Stimulated activated CD8-positive, alpha-beta memory T cell treated with anti-CD3 and anti-CD28 coated beads, Interleukin-15, amount 100 ng/mL, for 48 hours (primary cell): ENCODE data around the gene C1QTNF8.

ENCODE experiments used
- DNase-seq, 2 donors: peaks; one replicate each; pipeline ENCODE4 v3.0.0-alpha.2; 2020; ENCODE audit warnings: low read depth in 2 of 2

The C1QTNF8 gene

DNA sequence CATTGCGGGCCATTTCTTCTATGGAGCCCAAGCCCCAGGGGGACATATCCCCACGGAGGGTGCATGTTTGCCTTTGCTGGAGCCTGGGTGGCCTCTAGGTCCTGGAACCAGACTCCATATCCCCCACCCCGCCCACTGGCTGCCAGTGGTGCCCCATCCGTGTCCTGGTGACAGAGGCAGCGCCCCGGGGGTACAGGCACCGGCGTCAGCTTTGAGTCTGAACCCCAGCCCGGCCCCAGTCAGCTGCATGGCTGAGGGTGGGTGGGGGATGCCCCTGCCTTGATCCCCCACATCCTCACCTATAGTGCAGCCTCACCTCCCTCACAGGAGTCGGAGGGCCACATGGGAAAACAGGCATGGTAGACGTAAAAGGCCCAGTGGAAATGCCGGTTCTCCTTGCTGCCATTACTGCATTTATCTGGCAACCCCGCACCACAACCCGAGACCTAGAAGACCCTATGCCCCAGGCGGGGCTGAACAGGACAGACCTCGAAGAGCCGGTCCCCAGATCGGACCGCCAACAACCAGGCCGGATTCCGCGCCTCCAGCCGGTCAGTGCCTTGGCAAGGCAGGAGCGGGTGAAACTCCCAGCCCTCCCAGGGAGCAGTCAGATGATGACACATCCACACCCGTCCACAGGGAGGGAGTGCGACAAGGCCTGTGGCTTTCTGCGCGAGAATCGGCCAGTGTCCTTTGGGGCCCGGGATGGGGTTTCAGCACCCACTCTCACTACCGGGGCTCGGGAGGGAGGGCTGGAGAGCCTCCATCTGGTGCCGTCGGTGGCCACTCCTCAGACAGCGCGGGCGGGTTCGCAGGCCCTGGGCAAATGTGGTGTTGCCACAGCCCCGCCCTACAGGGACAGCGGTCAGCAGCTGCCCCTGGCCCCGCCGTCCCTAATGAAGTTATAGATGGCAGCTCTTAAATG, 35.4 kb downstream of the C1QTNF8 start:
- DNase-seq = no peak

DNA sequence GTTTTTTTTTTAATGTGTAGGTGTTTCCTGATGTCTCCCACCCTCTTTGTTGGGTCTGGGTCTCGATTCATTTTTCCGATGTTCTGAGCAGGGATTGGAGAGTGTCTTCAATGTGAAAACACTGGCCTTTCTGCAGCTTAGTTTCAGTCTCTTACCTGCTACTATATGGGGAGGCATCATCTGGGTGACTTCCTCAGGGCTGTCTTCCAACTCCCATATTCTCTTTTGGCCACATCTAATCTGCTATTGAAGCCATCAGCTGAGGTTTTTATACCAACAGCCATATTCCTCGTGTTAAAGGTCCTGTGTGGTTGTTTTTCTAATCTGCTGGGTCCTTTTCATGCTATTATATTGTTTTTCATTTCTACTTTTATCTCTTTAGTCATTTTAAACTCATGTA, 36.7 kb downstream of the C1QTNF8 start:
- DNase-seq = no peak

DNA sequence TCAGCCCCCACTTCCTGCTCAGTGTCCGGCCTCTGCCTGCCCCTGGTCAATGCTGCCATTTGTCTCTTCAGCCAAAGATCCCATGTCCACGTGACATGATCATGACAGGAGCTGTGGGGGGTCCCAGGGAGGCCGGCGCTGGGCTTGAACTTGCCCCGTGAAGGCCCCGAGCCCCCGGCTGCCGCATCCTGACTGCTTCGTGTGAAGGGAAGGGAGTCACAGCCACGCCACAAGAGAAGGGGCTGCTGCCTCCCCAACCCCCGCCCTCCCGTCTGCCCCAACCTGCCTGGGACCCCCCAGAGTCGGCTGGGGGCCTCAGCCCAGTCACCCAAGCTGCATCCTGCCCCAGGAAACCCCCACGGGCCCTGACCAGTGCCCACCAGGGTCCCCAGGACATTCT, 37.8 kb downstream of the C1QTNF8 start:
- DNase-seq = no peak

DNA sequence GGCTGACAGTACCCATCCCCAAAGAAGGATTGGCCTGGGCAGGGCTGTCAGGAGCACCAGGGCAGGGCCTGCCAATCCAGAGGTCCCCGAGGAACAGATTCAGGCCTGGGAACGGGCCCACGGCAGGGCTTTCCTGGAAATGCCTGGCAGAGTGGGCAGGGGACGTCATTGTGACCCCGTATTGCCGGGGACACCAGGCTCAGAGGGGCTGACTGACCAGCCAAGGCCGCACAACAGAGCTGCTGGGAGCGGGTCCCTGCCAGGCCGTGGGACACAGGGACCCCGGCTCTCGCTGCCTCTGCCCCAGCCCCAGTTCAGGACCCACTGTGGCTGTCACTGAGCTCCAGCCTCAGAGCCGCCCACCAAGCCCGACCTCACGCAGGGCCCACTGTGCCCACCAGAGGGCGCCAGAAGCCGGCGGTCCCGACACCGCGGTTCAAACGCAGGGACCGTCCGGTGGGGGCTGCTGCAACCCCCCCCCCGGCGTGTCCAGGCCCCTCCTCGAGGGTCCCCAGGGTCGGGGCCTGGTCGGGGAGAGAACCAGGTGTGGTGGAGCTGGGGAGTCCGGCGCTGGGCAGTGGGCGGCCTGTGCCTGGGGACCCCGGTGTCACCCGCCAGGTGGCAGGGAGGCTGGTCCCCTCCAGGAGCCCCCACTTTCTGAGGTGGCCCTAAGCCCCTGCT, 38.7 kb downstream of the C1QTNF8 start:
- DNase-seq = peak; percentile 32 to 39

DNA sequence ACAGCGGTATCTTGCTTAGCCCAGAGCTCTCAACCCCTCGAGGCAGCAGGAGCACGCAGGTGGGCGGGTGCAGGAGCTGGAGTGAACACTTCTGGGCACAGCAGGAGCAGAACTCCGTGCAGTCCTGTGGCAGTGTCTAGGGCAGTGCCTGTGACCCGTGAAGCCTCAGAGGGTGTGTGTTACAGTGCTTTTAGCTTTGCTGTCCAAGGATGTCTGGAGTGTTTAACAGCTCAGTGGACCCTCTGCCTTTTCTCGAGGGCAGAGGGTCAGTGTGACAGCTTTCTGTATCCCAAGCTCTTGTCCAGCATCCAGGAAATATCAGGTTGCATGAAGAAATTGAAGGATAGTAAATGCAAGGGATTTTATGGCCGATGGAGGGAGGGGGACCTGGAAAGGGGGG, 39.8 kb downstream of the C1QTNF8 start:
- DNase-seq = no peak

DNA sequence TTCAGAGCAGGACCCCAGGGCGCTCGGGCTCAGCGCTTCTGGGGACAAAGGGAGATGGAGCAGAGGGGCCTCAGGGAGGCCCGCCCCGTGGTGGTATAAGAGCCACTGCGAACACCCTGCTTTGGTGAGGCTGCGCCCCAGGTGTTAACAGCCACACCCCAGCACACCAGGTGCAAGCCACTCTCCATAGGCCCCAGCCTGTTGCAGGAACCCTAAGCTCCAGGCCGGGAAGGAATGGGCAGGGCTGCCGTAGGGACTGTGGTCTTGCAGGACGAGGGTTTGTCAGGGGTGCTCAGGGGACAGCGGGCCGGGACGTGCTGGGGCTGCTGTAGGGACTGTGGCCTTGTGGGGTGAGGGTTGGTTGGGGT, 40.5 kb downstream of the C1QTNF8 start:
- no peak for DNase-seq

DNA sequence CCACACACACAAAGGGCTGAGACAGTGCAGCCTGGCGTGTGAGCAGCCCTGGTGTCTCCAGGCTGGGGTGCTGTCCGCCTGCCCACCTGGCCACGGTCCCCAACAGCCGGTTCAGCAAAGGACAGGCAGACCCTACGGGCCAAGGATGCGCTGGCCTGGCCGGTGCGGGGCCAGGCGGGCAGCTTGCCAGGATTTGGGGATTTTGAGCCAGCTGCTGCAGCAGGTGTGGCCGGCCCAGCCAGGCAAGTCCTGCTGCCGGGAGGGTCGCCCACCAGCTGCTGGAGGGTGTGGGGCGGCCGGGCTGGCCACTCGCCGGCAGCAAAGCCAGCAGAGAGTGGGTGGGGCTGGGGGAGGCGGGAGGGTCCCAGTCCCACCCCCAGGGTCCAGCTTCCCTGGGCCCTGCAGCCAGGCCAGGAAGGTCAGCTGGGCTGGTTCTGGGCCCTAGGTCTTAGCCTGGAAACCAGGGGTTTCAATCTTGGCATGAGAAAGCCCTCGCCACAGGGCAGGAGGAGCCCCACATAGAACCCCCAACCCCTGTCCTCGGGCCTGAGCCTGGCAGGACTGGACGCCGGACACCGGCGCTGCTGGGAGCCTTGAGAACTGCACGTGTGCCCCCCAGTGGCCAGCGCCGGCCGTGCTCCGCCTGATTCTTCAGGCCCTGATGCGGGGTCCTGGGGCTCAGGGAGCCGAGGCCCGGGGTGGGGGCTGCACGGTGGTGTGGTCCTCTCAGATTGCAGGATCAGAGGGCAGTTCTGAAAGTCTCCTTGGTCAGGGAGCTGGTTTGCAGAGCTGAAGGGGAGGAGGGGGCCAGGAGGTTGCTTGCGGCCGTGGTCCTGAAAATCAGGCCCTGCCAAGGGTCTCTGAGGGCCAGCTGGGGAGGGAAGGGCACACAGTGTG, 41.1 kb downstream of the C1QTNF8 start:
- DNase-seq = no peak

DNA sequence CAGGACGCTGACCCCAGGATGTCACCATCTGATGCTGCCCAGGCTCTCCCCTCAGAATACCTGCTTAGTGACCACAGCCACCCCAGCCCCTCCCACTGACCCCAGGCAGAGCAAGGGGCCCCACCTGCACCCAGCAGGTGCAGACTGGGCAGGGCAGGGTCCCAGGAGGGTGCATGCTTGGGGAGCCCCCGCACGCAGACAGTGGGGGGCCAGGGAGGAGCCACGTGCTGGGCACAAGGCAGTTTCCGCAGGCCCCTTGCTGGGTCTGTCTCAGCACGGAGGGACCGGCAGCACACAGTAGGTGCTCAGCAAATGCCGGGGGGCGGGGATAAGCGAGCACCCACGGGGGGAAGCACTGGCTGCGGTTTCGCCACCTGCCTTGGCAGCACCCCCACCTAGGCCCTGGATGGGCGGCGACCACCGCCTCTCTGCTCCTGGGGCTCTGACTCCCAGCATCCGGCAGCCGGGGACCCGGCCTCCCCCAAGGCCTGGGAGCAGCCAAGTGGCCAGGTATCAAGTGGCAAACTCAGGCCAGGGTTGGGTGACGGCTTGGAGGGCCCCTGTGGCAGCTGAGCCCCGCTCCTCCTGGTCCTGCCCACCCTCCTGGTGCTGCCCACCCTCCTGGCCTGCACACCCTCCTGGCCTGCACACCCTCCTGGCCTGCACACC, 42.2 kb downstream of the C1QTNF8 start:
- no peak for DNase-seq

DNA sequence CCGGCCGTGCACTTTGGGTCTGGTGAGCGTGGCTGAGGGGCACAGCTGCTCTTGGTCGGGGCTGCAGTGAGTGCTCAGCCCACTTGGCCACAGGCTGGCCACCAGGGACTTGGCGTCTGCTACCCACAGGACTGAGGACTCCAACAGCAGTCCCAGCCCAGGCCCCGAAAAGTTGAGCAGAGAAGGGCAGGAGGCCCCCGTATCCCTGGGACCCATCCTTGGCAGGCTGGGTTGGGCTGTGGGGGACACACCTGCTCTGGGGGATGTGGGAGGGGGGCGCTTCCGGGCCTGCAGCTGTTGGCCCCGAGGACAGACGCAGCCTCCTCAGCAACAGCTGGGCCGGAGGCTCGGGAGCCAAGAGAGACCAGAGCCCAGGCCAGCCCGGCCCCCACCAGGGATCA, 42.9 kb downstream of the C1QTNF8 start:
- no peak for DNase-seq

DNA sequence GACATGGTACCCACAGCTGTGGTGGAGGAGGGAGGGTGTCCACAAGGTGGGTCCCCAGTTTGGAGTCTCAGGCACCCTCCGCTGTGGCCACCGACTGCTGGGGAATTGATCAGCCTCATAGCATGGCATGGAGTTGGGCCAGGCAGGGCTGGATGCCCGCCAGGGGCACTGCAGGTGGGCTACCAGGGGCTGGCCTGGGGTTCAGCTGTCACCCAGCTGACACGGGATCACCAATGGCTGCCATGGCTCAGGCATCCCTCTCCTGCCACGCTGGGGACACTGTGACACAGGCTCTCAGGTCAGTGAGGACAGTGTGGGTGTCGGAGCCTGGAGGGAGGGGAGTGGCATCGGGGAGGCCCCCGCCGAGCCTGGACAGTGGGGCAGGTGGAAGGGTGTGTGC, 43.3 kb downstream of the C1QTNF8 start:
- no peak for DNase-seq

DNA sequence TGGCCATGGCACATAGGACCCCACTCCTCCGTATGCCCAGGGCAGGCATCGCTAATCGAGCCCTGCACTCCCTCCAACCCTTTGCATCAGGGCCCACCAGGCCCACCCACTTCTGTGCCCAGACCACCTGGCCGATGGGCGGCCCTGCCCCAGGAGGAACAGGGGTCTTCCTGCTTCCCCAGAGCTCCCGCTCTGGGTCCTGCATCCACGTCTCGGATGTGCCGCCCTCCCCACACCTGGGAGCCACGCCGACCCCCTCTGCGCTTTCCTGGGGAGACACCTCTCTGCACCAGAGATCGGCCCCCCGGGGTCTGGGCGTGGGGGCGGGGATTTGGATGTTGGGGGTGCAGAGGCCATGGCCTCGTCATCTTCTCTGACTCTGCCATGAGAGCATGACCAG, 44.6 kb downstream of the C1QTNF8 start:
- DNase-seq = no peak

DNA sequence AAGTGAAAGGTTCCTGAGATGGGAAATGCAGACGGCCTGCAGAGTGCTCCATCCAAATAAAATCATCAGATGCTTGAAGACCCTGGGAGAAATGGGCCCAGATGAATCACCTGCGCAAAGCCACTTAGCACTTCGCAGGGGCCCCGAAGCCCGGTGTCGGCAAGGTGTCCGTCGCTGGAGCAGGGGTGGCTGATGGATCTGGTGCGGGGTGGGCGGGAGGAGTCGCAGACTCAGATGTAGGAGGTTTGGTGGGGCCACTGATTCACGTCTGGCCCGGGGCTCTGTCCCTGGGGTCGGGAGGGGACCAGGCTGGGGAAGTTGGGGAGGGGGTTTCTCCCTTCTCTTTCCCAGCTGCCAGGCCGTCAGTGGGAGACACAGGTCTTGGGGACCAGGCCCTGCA, 45.1 kb downstream of the C1QTNF8 start:
- DNase-seq = no peak

DNA sequence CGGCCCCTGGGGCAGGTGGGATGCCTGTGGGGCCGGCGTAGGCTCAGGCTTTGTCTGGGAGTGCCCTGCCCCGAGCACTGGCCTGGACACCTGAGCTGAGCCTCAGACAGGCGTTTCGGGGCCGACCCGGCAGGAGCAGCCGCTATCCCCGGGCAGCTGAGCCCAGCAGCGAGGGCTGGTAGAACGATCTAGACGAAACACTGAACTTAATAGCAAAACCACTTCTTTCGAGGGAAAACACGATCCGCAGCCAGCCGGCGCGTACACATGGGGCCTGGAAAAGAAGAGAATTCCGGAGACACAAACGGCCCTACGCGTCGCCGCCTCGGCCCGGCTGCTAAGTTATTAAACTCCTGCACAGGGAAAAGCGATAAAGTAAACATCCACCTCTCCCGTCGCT, 45.5 kb downstream of the C1QTNF8 start:
- no peak for DNase-seq

DNA sequence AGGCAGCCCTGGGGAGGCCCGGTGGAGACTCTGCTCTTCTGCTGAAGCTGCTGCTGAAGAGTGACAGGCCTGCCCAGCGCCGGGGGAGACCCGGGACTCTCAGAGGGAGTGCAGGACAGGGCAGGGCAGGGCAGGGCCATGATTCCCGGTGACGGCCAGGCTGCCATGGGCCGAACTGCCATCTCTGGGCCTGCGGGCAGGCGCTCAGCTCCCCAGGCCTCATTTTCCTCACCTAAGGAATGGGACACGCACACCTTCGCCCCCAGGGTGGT, 46.1 kb downstream of the C1QTNF8 start:
- no peak for DNase-seq

DNA sequence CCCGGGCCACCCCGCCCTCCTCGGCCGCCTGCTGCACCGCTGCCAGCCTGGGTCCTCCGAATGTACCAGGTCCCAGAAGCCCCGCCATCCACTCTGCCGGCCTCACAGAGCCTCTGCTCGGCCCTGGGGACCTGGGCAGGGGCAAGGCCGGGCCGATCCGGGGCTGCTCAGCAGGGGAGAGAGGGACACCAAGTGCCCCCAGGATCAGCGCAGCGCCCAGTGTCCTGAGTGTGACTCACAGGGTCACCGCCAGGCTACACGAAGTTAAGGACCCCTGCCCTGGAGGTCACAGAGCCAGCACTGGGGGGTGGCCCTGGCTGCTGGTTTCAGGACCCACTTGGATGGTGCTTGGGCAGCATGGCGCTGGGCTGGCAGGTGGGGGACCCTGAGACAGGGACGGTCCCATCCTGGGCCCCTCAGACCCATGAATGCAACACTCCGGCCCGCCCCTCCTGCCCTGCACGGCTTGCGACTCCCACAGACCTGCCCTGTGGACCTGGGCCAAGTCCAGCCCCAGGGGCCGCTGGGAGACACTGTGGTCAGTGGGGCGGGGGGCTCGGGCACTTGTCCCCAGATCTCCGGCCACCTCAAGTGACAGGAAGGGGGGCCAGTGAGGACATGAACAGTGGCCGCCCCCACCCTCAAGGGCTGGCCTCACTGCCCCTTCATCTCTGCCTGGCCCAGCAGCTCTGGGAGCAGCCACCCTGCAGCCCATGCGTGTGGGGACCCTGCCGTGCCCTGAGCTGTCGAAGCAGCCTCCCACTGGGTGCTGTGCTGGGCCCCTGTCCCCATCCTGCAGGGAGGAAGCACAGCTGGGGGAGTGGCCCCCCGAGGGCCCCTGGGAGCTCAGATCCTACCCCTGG, 46.7 kb downstream of the C1QTNF8 start:
- no peak for DNase-seq

DNA sequence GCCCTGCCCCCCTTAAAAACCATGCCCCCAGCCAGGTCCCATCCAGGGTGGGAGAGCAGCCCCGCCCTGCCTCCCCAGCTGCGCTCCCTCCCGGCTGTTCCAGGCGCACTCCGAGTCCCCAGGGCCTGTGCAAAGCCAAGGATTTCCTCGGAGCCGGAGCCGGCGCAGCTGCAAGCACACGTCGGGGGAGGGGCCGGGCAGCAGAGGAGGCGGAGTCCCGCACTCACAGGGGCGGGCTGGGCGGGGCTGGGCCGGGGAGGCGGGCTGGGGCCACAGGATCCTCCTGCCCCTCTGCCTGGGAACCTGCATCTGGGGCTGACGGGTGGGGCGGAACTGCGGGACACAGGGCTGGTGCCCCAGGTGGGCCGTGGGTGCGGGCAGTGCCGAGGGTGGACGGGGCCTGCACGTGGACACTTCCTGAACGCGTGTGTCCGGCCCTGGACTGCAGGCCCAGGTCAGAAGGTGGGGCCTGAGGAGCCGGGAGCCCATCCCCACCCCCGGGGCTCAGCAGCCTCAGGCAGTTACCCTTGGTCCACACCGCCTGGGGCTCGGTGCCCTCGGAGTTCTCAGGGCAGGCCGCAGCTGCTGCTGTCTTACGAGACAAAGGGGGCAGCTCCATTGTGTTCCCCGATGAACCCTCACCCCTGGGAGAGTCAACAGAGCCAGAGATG, 47.5 kb downstream of the C1QTNF8 start:
- DNase-seq = no peak

DNA sequence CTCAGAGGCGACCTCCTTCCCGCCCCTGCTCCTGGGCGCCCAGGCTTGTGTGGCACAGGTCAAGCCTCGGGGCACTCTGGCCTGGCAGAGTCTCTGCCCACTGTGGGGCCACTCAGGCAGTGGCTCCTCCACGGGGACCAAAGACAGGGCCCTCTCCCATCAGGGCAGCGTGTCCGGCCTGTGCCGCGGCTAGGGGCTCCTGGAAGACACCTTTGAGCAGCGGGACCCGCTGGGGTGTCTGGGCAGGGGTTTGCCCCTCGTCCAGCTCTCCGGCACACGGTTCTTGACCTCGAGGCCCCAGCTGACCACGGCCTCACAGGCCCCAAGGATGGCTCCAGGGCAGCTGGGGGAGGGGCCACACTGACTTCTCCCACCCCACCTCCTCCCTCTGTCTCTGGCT, 48.2 kb downstream of the C1QTNF8 start:
- no peak for DNase-seq

DNA sequence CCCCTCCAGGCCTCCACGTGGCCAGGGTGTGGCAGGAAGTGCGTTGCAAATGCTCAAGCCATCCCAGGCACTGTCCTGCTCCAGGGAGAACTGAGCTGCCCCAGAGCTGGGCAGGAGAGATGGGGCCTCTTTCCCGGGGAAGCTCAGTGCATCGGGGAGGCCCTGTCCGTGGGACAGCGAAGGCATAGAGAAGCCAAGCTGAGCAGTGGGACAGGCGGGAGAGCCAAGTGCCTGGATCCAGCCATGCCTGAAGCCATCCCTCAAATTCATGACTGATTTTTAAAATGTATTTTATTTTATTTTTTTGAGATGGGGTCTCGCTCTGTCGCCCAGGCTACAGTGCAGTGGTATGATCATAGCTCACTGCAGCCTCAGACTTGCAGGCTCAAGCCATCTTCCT, 48.9 kb downstream of the C1QTNF8 start:
- DNase-seq = no peak

DNA sequence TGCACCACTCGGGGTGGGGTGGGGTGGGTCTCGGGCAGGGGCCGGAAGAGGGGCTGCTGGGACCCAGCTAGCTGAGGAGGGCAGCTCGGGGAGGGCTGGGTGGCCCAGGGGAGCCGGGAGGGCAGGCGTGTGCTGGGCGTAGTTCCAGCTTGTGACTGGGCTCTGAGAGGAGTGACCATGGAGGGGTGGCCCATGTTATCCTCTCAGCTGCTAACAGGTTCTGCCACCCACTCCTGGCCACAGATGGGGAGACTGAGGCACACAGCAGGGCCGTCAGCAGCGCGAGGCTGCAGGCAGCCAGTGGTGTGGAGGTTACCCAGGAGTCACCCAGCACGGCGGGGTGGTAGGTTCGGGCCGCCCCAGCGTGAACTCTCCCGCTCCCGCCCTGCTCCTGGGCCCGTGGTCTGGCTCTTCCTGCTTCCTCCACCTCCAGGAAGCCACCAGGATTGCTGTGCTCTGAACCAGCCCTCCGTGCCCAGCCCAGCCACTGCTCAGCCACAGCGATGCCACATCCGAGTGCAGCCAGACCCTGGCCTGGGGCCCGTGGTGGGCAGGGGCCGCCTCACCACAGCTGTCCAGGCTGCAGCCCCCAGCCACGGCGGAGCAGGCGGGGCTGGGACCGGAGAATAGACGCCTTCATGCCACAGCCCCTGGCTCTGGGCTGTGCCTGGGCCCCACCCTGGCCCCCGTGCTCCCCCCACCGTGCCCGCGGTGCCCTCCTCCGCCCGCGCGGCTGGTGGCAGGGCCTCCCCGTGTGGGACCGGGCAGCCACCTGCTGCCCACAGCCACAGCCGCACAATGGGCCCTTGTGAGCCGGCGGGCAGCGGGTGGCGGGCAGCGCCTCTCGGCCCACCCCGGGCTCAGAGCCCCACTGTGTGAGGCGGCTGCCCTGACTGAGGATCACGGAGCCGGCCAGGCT, 49.8 kb downstream of the C1QTNF8 start:
- no peak for DNase-seq
